LNCAP (cell line): Measurements from ENCODE around the gene ZNF260.

Experiments
- TF ChIP-seq, protein P1 (sequence below): fragments of 450-650 bp; IDR thresholded peaks from 2 replicates; pipeline ENCODE4 v1.5.1; 2017; ENCODE audit warnings: mild to moderate bottlenecking

The ZNF260 gene

DNA sequence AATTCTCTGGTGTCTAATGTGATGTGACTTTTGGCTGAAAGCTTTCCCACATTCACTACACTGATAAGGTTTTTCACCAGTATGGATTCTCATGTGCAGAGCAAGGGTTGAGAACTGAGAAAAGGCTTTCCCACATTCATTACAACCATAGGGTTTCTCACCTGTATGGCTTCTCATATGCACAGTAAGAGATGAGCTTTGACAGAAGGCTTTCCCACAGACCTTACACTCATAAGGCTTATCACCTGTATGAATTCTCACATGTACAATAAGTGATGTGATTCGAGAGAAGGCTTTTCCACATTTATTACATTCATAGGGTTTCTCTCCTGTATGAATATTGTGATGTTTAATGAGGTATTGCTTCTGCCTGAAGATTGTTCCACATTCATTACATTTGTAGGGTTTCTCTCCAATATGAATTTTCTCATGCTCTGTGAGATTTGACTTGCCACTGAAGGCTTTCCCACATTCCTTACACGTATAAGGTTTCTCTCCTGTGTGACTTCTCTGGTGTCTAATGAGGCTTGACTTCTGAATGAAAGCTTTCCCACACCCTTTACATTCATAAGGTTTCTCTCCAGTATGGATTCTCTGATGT lies 14.0 kb downstream of the ZNF260 start:
- TF ChIP-seq, protein P1, sequence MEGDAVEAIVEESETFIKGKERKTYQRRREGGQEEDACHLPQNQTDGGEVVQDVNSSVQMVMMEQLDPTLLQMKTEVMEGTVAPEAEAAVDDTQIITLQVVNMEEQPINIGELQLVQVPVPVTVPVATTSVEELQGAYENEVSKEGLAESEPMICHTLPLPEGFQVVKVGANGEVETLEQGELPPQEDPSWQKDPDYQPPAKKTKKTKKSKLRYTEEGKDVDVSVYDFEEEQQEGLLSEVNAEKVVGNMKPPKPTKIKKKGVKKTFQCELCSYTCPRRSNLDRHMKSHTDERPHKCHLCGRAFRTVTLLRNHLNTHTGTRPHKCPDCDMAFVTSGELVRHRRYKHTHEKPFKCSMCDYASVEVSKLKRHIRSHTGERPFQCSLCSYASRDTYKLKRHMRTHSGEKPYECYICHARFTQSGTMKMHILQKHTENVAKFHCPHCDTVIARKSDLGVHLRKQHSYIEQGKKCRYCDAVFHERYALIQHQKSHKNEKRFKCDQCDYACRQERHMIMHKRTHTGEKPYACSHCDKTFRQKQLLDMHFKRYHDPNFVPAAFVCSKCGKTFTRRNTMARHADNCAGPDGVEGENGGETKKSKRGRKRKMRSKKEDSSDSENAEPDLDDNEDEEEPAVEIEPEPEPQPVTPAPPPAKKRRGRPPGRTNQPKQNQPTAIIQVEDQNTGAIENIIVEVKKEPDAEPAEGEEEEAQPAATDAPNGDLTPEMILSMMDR: no peak

- TF ChIP-seq, protein P1: no peak
Observed at GRCh38 chr19:36508325-36508724, 19.7 kb downstream of the ZNF260 start.

DNA sequence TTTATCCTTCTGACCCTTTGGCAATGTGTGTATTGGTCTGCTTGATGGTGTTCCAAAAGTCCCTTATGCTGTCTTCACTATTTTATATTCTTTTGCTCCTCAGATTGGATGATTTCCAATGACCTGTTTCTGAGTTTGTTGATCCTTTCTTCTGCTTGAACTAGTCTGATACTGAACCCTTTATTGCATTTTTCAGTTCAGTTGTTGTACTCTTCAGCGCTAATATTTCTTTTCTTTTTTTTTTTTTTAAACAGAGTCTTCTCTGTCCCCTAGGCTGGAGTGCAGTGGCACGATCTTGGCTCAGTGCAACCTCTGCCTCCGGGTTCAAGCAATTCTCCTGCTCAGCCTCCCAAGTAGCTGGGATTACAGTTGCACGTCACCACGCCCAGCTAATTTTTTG lies 26.1 kb downstream of the ZNF260 start:
- TF ChIP-seq, protein P1: no peak

GRCh38 chr19:36497001-36497400 lies 31.1 kb downstream of the ZNF260 start:
- TF ChIP-seq, protein P1: no peak

DNA sequence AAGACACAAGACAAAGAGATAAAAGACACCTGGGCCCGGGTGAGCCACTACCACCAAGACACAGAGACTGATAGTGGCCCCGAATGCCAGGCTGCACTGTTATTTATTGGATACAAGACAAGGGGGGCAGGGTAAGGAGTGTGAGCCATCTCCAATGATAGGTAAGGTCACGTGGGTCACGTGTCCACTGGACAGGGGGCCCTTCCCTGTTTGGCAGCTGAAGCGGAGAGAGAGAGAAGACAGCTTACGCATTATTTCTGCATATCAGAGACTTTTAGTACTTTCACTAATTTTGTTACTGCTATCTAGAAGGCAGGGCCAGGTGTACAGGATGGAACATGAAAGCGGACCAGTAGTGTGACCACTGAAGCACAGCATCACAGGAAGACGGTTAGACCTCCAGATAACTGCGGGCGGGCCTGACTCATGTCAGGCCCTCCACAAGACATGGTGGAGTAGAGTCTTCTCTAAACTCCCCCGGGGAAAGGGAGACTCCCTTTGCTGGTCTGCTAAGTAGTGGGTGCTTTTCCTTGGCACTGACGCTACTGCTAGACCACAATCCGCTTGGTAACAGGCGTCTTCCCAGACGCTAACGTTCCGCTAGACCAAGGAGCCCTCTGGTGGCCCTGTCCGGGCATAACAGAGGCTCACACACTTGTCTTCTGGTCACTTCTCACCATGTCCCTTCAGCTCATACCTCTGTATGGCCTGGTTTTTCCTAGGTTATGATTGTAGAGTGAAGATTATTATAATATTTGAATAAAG lies 35.2 kb downstream of the ZNF260 start:
- TF ChIP-seq, protein P1: peak; percentile 65

- TF ChIP-seq, protein P1: no peak
Observed at GRCh38 chr19:36489920-36490415, 38.1 kb downstream of the ZNF260 start.

DNA sequence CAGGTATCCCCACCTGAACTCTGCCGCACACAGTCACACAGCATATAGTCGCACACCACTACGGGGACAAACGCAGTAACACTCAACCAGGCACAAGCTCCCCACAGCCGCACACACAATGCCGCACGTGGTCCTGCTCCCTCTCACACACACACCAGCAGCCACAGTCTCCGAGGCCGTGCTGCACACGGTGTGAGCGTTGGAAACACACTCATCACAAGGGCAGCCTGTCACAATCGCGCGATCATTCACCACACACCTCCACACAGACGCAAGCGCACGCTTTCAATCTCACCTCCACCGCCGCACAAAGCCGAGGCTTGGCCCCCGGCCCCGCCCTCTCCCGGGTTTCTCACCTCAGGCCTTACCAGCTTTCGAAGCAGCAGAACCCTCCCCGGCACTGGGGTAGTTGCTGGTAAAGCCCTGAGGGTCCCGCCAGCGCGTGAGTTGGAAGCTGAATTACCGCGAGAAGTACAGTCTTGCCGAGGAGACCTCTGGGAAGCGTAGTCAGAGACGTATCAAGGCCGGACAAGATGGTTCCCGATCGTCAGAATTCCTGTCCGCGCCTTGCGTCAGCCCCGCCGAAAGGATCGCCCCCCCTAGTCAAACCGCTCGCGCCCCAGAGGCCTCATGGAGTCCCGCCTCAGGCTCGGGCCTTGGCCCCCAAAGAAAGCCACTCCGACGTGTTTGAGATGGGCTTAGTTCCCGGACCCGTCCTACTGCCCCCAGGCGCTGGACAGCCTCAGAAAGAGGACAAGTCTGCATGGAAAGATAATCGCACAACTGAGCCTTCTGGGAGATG lies 38.8 kb downstream of the ZNF260 start, which contains the start of gene ZNF566:
Gene ZNF566, minus strand, starts transcription at position 444 of the 802 bp plus-strand sequence. CDS start 13,004 bp downstream, outside the sequence.
- TF ChIP-seq, protein P1: no peak
